Measurements from ENCODE around the gene SYNE1. TPM values are rescaled to one million over a fixed set of nuclear protein-coding genes. Genes with fewer than 3 reads are reported as not detected.
"Not testable (repeated sequence)": the region's sequence is repeated elsewhere in the genome, so short reads cannot be mapped to it uniquely, and the experiment has no call there.

The SYNE1 gene
- polyA plus RNA-seq, 1 donor: 28.2 TPM

DNA sequence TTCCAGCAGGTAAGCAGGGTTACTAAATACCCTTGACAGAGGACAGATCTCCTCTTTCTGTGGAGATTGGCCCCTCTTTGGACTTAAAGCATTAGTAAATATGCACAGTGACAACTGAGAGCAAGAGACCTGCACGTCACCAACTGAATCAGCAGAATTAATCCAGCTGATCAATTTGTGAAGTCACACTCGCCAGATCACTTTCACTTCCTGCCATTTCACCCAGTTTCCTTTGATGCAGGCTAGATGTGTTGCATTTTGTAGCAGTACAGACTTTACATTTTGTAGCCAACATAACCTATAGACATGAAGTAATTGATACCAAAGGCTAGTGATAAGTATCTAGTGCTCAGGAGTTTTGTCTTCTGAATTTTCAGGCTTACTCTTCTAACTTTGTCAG, 11.9 kb downstream of the SYNE1 start:
- Histone ChIP-seq H3K4me3 (ENCODE audit: low read length) (no peak overlapping the region), H3K27me3 (ENCODE audit: control insufficient read depth, insufficient read depth, low read length) (no peaks in the 10 kb centered on the region), H3K9me3 (ENCODE audit: control insufficient read depth, low read depth, low read length) (no peaks in the 10 kb centered on the region), H3K36me3 (ENCODE audit: control insufficient read depth, insufficient read depth, low read length) (no peaks in the 10 kb centered on the region), H3K27ac (ENCODE audit: low read length) (no peak overlapping the region), H3K4me1 (ENCODE audit: control insufficient read depth, insufficient read depth, low read length) (no peaks in the 10 kb centered on the region)
- WGBS (ENCODE audit: insufficient coverage, low lambda C conversion rate): no CpG with 5 or more reads among the region's 2 CpGs
- DNase-seq: no peak

DNA sequence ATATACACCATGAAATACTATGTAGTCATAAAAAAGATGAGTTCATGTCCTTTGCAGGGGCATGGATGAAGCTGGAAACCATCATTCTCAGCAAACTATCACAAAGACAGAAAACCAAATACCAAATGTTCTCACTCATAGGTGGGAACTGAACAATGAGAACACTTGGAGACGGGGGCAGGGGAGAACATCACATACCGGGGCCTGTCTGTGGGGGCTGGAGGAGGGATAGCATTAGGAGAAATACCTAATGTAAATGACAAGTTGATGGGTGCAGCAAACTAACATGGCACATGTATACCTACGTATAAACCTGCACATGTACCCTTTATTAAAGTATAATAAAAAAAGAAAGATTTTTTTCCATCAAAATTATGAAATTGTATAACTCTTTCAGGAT, 22.4 kb downstream of the SYNE1 start:
- not testable (repeated sequence) for H3K27me3 ChIP-seq (ENCODE audit: control insufficient read depth, insufficient read depth, low read length); H3K27ac ChIP-seq (ENCODE audit: low read length); DNase-seq; H3K4me3 ChIP-seq (ENCODE audit: low read length); H3K9me3 ChIP-seq (ENCODE audit: control insufficient read depth, low read depth, low read length); H3K36me3 ChIP-seq (ENCODE audit: control insufficient read depth, insufficient read depth, low read length); H3K4me1 ChIP-seq (ENCODE audit: control insufficient read depth, insufficient read depth, low read length)
- no CpG with 5 or more reads among the region's 3 CpGs for WGBS (ENCODE audit: insufficient coverage, low lambda C conversion rate)

- no CpG with 5 or more reads among the region's 10 CpGs for WGBS (ENCODE audit: insufficient coverage, low lambda C conversion rate)
- no peaks in the 10 kb centered on the region for H3K27me3 ChIP-seq (ENCODE audit: control insufficient read depth, insufficient read depth, low read length)
- DNase-seq: no peak
Measured at GRCh38 chr6:152609125-152609670, 28.0 kb downstream of the SYNE1 start.

GRCh38 chr6:152605941-152606340, 31.2 kb downstream of the SYNE1 start:
- Histone ChIP-seq H3K9me3 (ENCODE audit: control insufficient read depth, low read depth, low read length) (no peaks in the 10 kb centered on the region), H3K27ac (ENCODE audit: low read length) (no peak overlapping the region), H3K4me1 (ENCODE audit: control insufficient read depth, insufficient read depth, low read length) (no peaks in the 10 kb centered on the region), H3K27me3 (ENCODE audit: control insufficient read depth, insufficient read depth, low read length) (no peaks in the 10 kb centered on the region), H3K4me3 (ENCODE audit: low read length) (no peak overlapping the region), H3K36me3 (ENCODE audit: control insufficient read depth, insufficient read depth, low read length) (no peaks in the 10 kb centered on the region)
- no CpG with 5 or more reads among the region's 2 CpGs for WGBS (ENCODE audit: insufficient coverage, low lambda C conversion rate)
- DNase-seq: no peak

More at GRCh38 chr6:152609125-152609670, 28.0 kb downstream of the SYNE1 start:
- H3K36me3 ChIP-seq (ENCODE audit: control insufficient read depth, insufficient read depth, low read length): no peaks in the 10 kb centered on the region
- no peak overlapping the region for H3K4me3 ChIP-seq (ENCODE audit: low read length)
- no peaks in the 10 kb centered on the region for H3K4me1 ChIP-seq (ENCODE audit: control insufficient read depth, insufficient read depth, low read length)
- no peaks in the 10 kb centered on the region for H3K9me3 ChIP-seq (ENCODE audit: control insufficient read depth, low read depth, low read length)
- H3K27ac ChIP-seq (ENCODE audit: low read length): no peak overlapping the region

GRCh38 chr6:152605342-152605741, 31.8 kb downstream of the SYNE1 start:
- H3K4me1 ChIP-seq (ENCODE audit: control insufficient read depth, insufficient read depth, low read length): no peaks in the 10 kb centered on the region
- no peaks in the 10 kb centered on the region for H3K36me3 ChIP-seq (ENCODE audit: control insufficient read depth, insufficient read depth, low read length)
- WGBS (ENCODE audit: insufficient coverage, low lambda C conversion rate): no CpG with 5 or more reads among the region's 1 CpG
- H3K27me3 ChIP-seq (ENCODE audit: control insufficient read depth, insufficient read depth, low read length): no peaks in the 10 kb centered on the region
- H3K4me3 ChIP-seq (ENCODE audit: low read length): no peak overlapping the region
- no peak overlapping the region for H3K27ac ChIP-seq (ENCODE audit: low read length)
- no peak for DNase-seq
- no peaks in the 10 kb centered on the region for H3K9me3 ChIP-seq (ENCODE audit: control insufficient read depth, low read depth, low read length)

DNA sequence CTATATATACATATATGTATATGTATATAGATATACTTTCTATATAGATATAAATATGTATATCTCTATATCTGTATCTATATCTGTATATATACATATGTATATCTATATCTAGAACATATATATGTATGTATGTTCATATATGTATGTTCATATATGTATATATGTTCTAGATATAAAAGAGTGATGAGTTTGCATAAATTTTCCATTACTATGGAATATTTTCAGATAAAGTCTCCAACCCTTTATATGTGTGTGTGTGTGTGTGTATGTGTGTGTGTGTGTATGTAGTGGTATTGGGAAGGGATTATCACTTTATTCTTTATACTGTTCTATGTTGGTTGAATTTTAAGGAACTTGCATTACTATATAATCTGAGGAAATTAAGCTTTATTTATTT, 33.3 kb downstream of the SYNE1 start:
- no peak overlapping the region for H3K27ac ChIP-seq (ENCODE audit: low read length)
- no peaks in the 10 kb centered on the region for H3K36me3 ChIP-seq (ENCODE audit: control insufficient read depth, insufficient read depth, low read length)
- DNase-seq: no peak
- H3K4me3 ChIP-seq (ENCODE audit: low read length): no peak overlapping the region
- H3K9me3 ChIP-seq (ENCODE audit: control insufficient read depth, low read depth, low read length): no peaks in the 10 kb centered on the region
- no peaks in the 10 kb centered on the region for H3K4me1 ChIP-seq (ENCODE audit: control insufficient read depth, insufficient read depth, low read length)
- H3K27me3 ChIP-seq (ENCODE audit: control insufficient read depth, insufficient read depth, low read length): no peaks in the 10 kb centered on the region

DNA sequence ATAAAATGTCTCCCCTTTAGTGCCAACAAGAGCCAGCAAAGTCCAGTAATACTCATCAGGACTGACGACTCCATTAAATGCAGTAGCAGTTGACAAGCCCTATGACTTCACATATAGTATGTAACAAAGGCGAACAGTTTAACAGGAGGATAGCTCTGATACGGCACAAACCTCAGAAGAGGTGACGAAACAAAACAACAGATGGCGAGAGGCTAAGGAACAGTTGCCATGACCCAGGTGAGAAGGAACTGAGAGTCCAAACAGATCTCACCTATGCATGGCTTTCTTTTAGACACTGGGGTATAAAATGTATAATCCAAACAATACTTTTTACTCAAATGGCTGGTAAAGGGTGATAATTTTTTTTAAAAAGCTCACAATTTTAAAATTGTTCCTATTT, 37.1 kb downstream of the SYNE1 start:
- WGBS (ENCODE audit: insufficient coverage, low lambda C conversion rate): 100% methylated on average over 3 of the region's 5 CpGs
- Histone ChIP-seq H3K27me3 (ENCODE audit: control insufficient read depth, insufficient read depth, low read length) (no peaks in the 10 kb centered on the region), H3K4me3 (ENCODE audit: low read length) (no peak overlapping the region), H3K9me3 (ENCODE audit: control insufficient read depth, low read depth, low read length) (no peaks in the 10 kb centered on the region), H3K36me3 (ENCODE audit: control insufficient read depth, insufficient read depth, low read length) (no peaks in the 10 kb centered on the region), H3K27ac (ENCODE audit: low read length) (no peak overlapping the region), H3K4me1 (ENCODE audit: control insufficient read depth, insufficient read depth, low read length) (no peaks in the 10 kb centered on the region)
- DNase-seq: no peak

DNA sequence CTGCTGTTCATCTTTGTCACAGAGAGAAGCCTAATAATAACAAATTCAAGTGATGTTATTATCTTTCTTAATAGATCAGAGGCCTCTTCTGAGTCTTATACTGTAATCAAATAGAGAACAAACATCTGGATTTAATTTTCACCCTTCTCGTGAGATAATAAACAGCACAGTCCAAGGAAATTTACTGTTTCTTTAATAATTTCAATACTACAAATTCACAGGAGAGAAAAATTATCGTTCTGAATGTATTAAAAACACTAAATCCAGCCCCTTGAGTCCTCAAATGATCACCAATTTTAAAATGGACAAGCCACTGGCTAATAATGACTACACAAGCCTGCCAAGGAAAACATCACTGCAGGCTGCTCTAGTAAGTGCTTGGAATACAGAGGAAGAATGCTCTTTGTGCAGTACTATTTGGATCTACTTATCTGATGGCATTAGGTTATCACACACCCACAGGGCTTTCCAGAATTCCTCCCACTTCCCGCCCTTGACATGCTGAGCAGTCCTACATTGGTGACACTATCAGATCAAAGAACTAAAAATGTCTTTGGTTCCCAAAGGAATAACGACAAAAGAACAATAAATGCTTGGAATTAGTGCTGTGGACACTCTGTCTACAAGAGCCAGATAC, 38.1 kb downstream of the SYNE1 start:
- Histone ChIP-seq H3K27me3 (ENCODE audit: control insufficient read depth, insufficient read depth, low read length) (no peaks in the 10 kb centered on the region), H3K4me1 (ENCODE audit: control insufficient read depth, insufficient read depth, low read length) (no peaks in the 10 kb centered on the region), H3K9me3 (ENCODE audit: control insufficient read depth, low read depth, low read length) (no peaks in the 10 kb centered on the region), H3K27ac (ENCODE audit: low read length) (no peak overlapping the region), H3K36me3 (ENCODE audit: control insufficient read depth, insufficient read depth, low read length) (no peaks in the 10 kb centered on the region), H3K4me3 (ENCODE audit: low read length) (no peak overlapping the region)
- DNase-seq: no peak
- WGBS (ENCODE audit: insufficient coverage, low lambda C conversion rate): 69% methylated on average over 3 of the region's 4 CpGs

DNA sequence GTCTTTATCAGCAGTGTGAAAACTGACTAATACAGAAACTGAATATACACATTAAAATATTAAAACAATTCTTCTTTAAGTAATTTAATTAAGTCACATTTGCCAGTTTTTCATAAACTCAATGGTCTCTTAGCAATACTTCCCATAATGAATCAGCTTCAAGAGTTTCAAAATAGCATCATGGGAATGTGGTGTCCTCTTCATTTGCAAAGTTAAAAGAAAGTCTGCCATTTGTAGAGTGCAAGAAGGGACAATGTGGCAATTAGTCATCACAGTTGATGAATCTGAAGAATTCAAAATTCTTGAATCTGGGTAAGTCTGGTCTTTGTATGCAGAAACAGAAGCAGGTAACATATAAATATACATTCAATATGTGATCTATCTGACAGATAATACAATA, 38.7 kb downstream of the SYNE1 start:
- no peaks in the 10 kb centered on the region for H3K9me3 ChIP-seq (ENCODE audit: control insufficient read depth, low read depth, low read length)
- H3K4me1 ChIP-seq (ENCODE audit: control insufficient read depth, insufficient read depth, low read length): no peaks in the 10 kb centered on the region
- no peak for DNase-seq
- H3K36me3 ChIP-seq (ENCODE audit: control insufficient read depth, insufficient read depth, low read length): no peaks in the 10 kb centered on the region
- no peaks in the 10 kb centered on the region for H3K27me3 ChIP-seq (ENCODE audit: control insufficient read depth, insufficient read depth, low read length)
- no peak overlapping the region for H3K4me3 ChIP-seq (ENCODE audit: low read length)
- H3K27ac ChIP-seq (ENCODE audit: low read length): no peak overlapping the region

DNA sequence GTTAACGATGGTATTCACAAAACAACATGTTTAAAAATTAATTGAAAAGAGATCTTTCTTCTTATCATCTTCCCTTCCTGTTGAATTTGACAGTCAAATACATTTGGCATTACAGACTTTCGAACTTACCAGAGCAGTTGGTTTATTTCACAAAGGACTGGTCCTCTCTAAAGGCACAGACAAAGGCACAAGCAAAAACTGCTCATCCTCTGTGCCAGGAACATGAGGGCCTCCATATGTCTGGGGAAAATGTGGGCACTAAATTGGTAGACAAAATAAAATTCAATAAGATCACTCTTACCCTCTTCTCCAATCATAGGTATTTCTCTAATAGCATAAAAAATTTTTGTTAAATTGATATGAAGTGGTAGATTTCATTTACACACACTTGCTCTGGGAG, 40.4 kb downstream of the SYNE1 start:
- Histone ChIP-seq H3K4me1 (ENCODE audit: control insufficient read depth, insufficient read depth, low read length) (no peaks in the 10 kb centered on the region), H3K27ac (ENCODE audit: low read length) (no peak overlapping the region), H3K9me3 (ENCODE audit: control insufficient read depth, low read depth, low read length) (no peaks in the 10 kb centered on the region), H3K27me3 (ENCODE audit: control insufficient read depth, insufficient read depth, low read length) (no peaks in the 10 kb centered on the region), H3K4me3 (ENCODE audit: low read length) (no peak overlapping the region), H3K36me3 (ENCODE audit: control insufficient read depth, insufficient read depth, low read length) (no peaks in the 10 kb centered on the region)
- DNase-seq: no peak
- 88% methylated on average over 2 of the region's 2 CpGs for WGBS (ENCODE audit: insufficient coverage, low lambda C conversion rate)

DNA sequence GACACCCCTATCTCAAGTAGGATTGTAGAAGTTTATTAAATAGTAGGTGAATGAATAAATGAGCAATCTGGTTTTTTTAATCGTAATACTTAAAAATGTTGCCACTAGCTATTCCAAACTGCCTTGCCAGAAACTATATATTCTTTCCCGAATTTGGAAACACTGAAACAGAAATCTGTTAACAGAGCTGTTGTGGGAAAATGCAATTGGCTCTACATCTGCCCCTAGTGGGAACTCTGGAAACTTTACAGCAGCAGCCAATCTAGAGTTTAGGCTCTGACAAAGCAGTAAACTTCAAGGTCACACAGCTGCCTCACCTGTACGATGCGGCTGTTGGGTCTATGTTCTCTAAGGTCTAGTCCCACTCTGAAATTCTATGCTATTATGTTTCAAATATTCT, 41.7 kb downstream of the SYNE1 start:
- DNase-seq: no peak

More for the DNA sequence above, 41.7 kb downstream of the SYNE1 start:
- no peaks in the 10 kb centered on the region for H3K27me3 ChIP-seq (ENCODE audit: control insufficient read depth, insufficient read depth, low read length)
- H3K27ac ChIP-seq (ENCODE audit: low read length): no peak overlapping the region
- H3K36me3 ChIP-seq (ENCODE audit: control insufficient read depth, insufficient read depth, low read length): no peaks in the 10 kb centered on the region
- H3K9me3 ChIP-seq (ENCODE audit: control insufficient read depth, low read depth, low read length): no peaks in the 10 kb centered on the region
- no CpG with 5 or more reads among the region's 4 CpGs for WGBS (ENCODE audit: insufficient coverage, low lambda C conversion rate)
- H3K4me3 ChIP-seq (ENCODE audit: low read length): no peak overlapping the region
- no peaks in the 10 kb centered on the region for H3K4me1 ChIP-seq (ENCODE audit: control insufficient read depth, insufficient read depth, low read length)
